GM19372 (cell line): ENCODE measurements around the gene WNK2.

Experiments
- ATAC-seq: cut with Tn5 transposase; IDR thresholded peaks from one replicate; pipeline ENCODE4 v1.9.1; 2021; ENCODE audit warnings: mild to moderate bottlenecking, low read depth, moderate library complexity; ENCODE audit not compliant: unreplicated experiment

WNK2 gene

GRCh38 chr9:93183131-93183662, 742 bp upstream of the WNK2 start:
- no peak for ATAC-seq

- no peak for ATAC-seq
Observed at GRCh38 chr9:93184432-93185265, 710 bp downstream of the WNK2 start.

GRCh38 chr9:93185266-93186214, 1.6 kb downstream of the WNK2 start:
- ATAC-seq: no peak

GRCh38 chr9:93186215-93186945, 2.4 kb downstream of the WNK2 start:
- no peak for ATAC-seq

GRCh38 chr9:93187047-93187446, 3.1 kb downstream of the WNK2 start:
- ATAC-seq: no peak

- no peak for ATAC-seq
Observed at GRCh38 chr9:93187574-93187973, 3.6 kb downstream of the WNK2 start.

GRCh38 chr9:93188426-93189368, 4.8 kb downstream of the WNK2 start:
- ATAC-seq: no peak

GRCh38 chr9:93189369-93190132, 5.6 kb downstream of the WNK2 start:
- ATAC-seq: no peak

GRCh38 chr9:93190133-93190525, 6.2 kb downstream of the WNK2 start:
- no peak for ATAC-seq

GRCh38 chr9:93190656-93191353, 6.9 kb downstream of the WNK2 start:
- no peak for ATAC-seq

GRCh38 chr9:93191354-93191660, 7.4 kb downstream of the WNK2 start:
- ATAC-seq: no peak

- no peak for ATAC-seq
Observed at GRCh38 chr9:93192721-93193387, 8.9 kb downstream of the WNK2 start.

GRCh38 chr9:93193388-93194220, 9.7 kb downstream of the WNK2 start:
- ATAC-seq: no peak

- no peak for ATAC-seq
Observed at GRCh38 chr9:93194221-93194625, 10.3 kb downstream of the WNK2 start.

- ATAC-seq: no peak
Observed at GRCh38 chr9:93194641-93195040, 10.7 kb downstream of the WNK2 start.

- no peak for ATAC-seq
Observed at GRCh38 chr9:93196096-93197055, 12.4 kb downstream of the WNK2 start.
